C1 segment of cervical spinal cord (tissue), 14 donors: ENCODE measurements around the gene AP1B1.

Experiments
- DNase-seq, 14 donors: peaks; one replicate each; lab custom pipeline; 2025; lab: John Stamatoyannopoulos, UW

AP1B1 gene

DNA sequence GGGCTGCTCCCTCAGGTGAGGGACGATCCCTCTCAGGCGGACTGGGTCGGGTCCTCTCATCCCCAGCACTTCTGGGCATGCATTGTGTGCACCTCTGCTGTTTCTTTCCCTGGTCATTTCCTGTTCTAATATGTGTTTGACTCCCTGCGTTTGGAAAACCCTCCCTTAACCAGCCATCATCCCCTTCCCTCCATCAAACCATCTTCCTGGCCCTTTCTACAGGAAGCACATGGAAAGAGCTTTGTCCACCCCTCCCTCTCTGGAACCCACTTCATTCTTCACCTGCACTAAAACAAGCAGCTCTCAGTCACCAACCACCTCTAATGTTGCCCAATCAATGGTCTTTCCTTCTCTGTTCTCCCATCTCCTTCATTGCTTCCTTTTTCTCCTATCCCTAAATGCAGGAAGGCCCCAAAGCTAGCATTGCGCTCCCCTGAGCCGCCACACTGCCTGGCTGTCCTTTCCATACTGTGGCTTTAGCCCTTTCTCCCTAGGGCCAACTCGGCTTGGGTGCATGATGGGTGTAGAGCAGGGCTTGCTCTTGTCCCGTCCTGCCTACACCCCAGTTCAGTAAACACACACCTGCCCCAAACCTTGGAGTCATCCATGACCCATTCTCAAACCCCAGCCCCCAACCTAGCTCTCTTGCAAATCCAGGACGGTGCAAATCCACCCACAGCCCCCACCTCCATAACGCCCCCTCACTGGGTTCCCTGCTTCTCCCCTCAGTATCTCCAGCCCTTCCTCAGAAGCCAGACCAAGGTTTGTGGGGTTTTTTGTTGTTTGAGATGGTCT, 87.4 kb downstream of the AP1B1 start:
- no peak for DNase-seq

GRCh38 chr22:29300467-29300806, 87.9 kb downstream of the AP1B1 start:
- DNase-seq: no peak

DNA sequence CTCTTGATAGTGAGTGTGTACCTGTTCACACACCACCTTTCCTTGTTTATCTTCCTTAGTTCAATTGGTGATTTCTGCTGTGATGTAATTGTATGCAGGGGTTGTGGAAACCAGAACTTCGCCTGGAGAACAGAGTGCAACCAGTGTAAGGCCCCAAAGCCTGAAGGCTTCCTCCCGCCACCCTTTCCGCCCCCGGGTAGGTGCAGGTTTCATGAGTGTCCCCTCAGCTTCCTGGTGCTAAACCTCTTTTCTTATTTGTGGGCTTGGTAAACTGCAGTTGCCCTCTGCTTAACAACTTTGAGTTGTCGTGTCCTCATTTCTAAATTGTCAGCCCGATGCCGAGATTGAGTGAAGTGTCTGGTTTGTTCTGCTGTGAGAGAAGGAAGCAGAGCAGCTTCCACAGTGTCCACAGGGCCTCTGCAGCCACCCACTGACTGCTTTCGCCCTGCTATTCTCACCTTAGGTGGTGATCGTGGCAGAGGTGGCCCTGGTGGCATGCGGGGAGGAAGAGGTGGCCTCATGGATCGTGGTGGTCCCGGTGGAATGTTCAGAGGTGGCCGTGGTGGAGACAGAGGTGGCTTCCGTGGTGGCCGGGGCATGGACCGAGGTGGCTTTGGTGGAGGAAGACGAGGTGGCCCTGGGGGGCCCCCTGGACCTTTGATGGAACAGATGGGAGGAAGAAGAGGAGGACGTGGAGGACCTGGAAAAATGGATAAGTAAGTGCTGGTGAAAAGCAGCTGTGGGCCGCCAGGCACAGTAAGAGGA, 89.1 kb downstream of the AP1B1 start:
- no peak for DNase-seq

DNA sequence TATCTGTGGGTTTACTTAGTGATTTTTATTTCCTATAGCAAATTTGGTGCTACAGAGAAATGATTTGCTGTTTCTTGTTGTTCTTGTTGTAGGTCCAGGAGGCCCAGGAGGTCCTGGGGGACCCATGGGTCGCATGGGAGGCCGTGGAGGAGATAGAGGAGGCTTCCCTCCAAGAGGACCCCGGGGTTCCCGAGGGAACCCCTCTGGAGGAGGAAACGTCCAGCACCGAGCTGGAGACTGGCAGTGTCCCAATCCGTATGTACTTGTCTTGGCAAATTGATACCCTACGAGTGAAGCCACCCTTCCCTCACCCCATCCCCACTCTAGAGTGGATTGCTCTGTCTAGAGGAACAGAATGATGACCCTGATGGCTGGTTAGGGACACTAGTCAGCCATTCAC, 89.7 kb downstream of the AP1B1 start:
- DNase-seq: no peak

GRCh38 chr22:29292379-29292778, 96.0 kb downstream of the AP1B1 start:
- DNase-seq: no peak

DNA sequence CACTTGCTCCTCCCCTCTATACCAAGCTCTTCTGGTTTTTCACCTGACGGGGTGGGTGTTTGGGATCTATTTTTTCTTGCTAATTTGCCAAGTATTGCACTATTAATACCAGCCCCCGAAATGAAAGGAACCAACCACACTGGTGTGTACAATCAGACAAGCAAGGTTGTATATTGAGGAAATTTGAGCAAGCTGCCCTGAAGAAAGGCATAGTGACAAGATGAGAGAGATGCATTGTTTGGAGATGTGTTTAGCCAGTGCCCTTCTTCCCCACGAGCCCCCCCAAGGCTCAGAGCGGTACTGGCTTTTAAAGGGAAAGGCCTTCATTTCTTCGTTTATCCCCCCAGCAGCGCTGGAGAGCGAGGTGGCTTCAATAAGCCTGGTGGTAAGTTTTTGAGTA, 97.2 kb downstream of the AP1B1 start:
- DNase-seq: no peak

DNA sequence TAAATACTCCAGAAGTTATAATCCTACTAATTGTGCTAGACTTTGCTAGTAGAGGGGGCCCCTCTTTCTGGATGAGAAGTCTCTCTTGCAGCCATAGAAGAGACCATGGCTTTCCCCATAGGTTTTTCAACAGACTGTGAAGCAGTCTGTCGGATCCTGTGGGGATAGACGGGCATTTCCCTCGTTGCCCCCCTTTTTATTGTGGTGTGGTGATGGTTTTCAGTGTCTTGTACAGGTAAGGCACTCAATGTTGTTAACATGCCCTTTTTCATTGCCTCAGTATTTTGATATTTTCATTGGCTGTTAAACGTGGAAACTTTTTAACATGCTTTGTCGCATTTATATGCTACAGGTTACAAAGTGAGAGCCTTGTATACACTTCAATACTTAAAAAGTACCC, 98.3 kb downstream of the AP1B1 start:
- DNase-seq: no peak

- no peak for DNase-seq
These were observed 99.5 kb downstream of the AP1B1 start for GRCh38 chr22:29288837-29289236.

- DNase-seq: no peak
These were observed 104.2 kb downstream of the AP1B1 start for GRCh38 chr22:29284196-29284595.

- DNase-seq: no peak
These were observed 110.4 kb downstream of the AP1B1 start for GRCh38 chr22:29277927-29278326.
